Measurements from ENCODE around the gene CLNK.

Gene CLNK

DNA sequence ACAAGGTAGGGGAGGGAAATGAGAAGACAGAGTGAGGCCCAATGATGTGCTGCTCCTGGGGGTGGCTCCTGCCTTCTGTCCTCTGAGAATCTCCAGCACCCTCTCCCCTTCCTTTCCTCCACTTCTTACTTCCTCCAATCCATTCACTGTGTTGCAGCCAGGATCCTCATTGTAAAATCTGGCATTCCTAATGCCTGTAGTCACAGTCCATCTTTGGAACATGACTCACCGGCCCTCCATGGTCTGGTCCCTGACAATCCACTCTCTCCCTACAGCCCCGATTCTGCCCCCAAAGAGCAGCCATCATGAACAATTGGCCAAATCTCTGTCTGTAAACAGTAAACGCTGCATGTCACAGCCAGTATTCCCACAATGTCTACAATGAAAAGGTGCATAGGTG, 72.9 kb downstream of the CLNK start:
- DNase-seq (ENCODE audit: low read depth), result peak; percentile 86
- TF ChIP-seq, protein P1, sequence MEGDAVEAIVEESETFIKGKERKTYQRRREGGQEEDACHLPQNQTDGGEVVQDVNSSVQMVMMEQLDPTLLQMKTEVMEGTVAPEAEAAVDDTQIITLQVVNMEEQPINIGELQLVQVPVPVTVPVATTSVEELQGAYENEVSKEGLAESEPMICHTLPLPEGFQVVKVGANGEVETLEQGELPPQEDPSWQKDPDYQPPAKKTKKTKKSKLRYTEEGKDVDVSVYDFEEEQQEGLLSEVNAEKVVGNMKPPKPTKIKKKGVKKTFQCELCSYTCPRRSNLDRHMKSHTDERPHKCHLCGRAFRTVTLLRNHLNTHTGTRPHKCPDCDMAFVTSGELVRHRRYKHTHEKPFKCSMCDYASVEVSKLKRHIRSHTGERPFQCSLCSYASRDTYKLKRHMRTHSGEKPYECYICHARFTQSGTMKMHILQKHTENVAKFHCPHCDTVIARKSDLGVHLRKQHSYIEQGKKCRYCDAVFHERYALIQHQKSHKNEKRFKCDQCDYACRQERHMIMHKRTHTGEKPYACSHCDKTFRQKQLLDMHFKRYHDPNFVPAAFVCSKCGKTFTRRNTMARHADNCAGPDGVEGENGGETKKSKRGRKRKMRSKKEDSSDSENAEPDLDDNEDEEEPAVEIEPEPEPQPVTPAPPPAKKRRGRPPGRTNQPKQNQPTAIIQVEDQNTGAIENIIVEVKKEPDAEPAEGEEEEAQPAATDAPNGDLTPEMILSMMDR (IDR thresholded peaks at IDR 0.05; ENCODE audit: low read length, missing control alignments), result no peak
- no peak overlapping the region for H3K4me3 ChIP-seq (replicated peaks; ENCODE audit: low read depth, low read length)

DNA sequence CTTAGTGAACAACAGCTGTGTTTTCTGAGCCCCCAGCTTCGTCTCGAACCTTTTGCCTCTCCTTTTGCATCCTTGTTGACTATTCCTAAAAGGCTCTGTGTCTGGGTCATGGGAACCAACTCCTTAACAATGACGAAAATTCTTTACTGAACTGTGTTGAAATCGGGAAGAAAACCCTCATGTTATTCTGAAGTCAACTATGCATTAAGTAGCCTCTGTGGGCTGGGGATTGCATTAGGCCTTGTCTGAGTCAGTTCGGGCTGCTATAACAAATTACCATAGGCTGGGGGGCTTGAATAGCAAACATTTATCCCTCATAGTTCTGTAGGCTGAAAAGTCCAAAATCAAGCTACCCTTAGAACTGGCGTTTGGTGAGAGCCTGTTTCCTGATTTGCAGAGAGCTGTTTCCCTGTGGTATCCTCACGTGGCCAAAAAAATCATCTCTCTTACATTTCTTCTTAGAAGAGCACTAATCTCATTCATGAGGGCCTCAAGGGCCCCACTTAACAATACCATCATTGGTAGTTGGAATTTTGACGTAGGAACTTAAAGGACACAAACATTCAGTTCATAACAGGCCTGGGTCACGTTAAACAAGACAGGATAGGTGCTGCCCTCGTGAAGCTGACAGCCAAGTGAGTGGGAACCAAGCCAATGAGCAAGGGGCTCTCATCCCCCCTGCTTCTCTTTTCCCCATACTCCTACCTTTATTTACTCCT, 75.9 kb downstream of the CLNK start:
- no peak overlapping the region for H3K4me3 ChIP-seq (replicated peaks; ENCODE audit: low read depth, low read length)
- TF ChIP-seq, protein P1 (IDR thresholded peaks at IDR 0.05; ENCODE audit: low read length, missing control alignments), result no peak
- peak; percentile 7 for DNase-seq (ENCODE audit: low read depth)

DNA sequence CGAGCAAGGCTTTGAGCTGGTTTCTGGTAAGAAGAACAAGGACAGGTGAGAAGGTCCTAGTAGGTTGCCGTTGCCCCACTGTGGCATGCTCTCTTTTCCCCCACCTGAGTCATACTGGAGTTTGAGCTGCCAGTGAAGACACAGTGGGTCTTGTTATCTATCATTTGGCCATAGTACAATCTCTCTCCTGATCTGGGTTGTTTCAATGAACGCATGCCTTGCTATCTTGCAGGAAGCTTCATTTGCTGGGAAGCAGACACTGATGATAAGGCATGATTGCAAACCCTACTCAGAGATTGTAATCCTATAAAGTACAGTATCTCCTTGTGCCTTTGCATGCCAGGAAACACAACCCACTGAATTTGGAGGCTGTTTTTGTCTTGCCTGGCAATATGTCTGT, 77.4 kb downstream of the CLNK start:
- H3K4me3 ChIP-seq (replicated peaks; ENCODE audit: low read depth, low read length), result no peak overlapping the region
- DNase-seq (ENCODE audit: low read depth), result no peak
- TF ChIP-seq, protein P1 (IDR thresholded peaks at IDR 0.05; ENCODE audit: low read length, missing control alignments), result no peak

DNA sequence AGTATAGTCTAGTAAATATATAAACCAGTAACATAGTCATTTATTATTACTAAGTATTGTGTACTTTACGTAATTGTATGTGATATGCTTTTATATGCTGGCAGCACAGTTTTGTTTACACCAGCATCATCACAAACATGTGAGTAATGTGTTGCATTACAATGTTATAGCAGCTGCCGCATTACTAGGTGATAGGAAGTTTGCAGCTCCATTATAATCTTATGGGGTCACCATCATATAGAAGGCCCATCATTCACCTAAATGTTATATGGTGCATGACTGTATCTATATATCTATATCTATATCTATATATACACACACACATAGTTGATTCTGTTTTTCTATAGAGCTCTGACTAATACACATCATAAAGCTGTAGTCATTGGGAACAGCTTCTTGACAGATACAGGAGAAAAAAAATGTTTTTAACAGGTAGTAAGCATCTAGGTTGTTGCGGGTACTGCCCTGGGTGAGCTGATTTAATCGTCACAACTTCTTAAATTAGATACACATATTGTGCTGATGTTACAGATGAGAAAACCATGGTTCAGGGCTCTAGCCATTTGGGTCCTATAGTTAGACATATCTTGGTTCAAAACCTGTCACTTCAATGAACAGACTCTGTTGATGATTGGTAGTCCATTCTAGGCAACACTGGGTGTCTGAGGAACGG, 77.9 kb downstream of the CLNK start:
- H3K4me3 ChIP-seq (replicated peaks; ENCODE audit: low read depth, low read length), result no peak overlapping the region
- DNase-seq (ENCODE audit: low read depth), result no peak
- TF ChIP-seq, protein P1 (IDR thresholded peaks at IDR 0.05; ENCODE audit: low read length, missing control alignments), result no peak

DNA sequence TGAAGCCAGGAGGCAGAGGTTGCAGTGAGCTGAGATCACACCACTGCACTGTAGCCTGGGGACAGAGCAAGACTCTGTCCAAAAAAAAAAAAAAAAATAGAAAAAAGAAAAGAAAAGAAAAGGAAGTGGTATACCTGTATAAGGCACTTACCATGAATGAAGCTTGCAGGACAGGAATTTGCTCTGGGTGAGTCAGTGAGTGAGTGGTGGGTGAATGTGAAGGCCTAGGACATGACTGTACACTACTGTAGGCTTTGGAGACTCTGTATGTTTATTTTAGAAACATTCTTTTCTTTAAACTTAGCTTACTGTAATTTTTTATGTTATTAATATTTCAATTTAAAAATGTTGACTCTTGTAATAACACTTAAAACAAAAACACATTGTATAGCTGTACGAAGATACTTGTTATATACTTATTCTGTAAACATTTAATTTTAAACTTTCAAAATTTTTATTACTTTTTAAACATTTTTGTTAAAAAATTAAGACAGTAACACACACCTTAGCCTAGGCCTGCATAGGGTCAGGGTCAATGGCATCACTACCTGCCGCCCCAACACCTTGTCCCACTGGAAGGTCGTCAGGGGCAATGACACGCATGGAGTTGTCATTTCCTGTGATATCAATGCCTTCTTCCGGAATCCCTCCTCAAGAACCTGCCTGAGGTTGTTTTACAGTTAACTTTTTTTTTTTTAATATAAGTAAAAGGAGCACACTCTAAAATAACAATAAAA, 78.7 kb downstream of the CLNK start:
- TF ChIP-seq, protein P1 (IDR thresholded peaks at IDR 0.05; ENCODE audit: low read length, missing control alignments), result no peak
- peak; percentile 28 for DNase-seq (ENCODE audit: low read depth)
- no peak overlapping the region for H3K4me3 ChIP-seq (replicated peaks; ENCODE audit: low read depth, low read length)

DNA sequence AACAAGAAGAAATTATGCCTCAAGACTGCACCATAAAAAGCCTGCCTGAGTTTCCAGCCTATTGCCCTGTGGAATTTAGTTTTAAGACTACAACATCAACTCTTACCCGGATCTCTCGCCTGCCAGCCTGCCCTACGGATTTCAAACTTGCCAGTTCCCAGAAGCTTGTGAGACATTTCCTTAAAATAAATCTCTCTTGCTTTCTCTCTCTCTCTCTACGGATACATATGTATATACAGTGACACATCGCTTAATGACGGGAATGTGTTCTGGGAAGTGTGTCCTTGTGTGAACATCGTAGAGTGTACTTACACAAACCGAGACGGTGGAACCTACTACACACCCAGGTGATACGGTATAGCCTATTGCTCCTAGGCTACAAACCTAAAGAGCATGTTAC, 79.5 kb downstream of the CLNK start:
- TF ChIP-seq, protein P1 (IDR thresholded peaks at IDR 0.05; ENCODE audit: low read length, missing control alignments), result no peak
- no peak overlapping the region for H3K4me3 ChIP-seq (replicated peaks; ENCODE audit: low read depth, low read length)
- no peak for DNase-seq (ENCODE audit: low read depth)
